C4-2B (cell line): Measurements from ENCODE around the gene SPRY1.

Experiments used
- CTCF ChIP-seq: fragments of 450-650 bp; conservative IDR thresholded peaks from 2 replicates; pipeline ENCODE4 v1.5.1; 2017; ENCODE audit warnings: mild to moderate bottlenecking
- ZFX ChIP-seq: fragments of 450-650 bp; IDR thresholded peaks from 2 replicates; pipeline ENCODE4 v1.6.1; 2017

GRCh38 chr4:123418351-123418931, 21.8 kb downstream of the SPRY1 start:
- TF ChIP-seq CTCF (no peak), ZFX (no peak)
